Right lobe of liver (tissue), 6 donors: Measurements from ENCODE around the gene FRS2. TPM values are rescaled to one million over a fixed set of nuclear protein-coding genes. Genes with fewer than 3 reads are reported as not detected.

Experiments
- ATAC-seq, 4 donors: fragments of 200-7000 bp; cut with Tn5 transposase; one replicate each; pipeline ENCODE4 v1.9.1; 2020; ENCODE audit warnings: mild to moderate bottlenecking in 4 of 4, moderate library complexity in 4 of 4
- DNase-seq, 3 donors: peaks; one replicate each; pipeline ENCODE4 v3.0.0-alpha.2; 2020
- H3K27ac ChIP-seq, 3 donors: fragments of 200-600 bp; one replicate each; pipeline ENCODE4 v1.8.0; 2022
- H3K27me3 ChIP-seq, 2 donors: fragments of 200-600 bp; one replicate each; pipeline ENCODE4 v1.8.0; 2022
- H3K36me3 ChIP-seq, 4 donors: fragments of 200-600 bp; sonication (generic) in 1 of 4; one replicate each; pipeline versions ENCODE4 v1.5.1 to v1.8.0; 2017 to 2022; ENCODE audit warnings: control low read depth in 1 of 4
- H3K4me1 ChIP-seq, 4 donors: fragments of 200-600 bp; sonication (generic) in 1 of 4; one replicate each; pipeline versions ENCODE4 v1.5.1 to v1.8.0; 2017 to 2022; ENCODE audit warnings: control low read depth in 1 of 4
- H3K4me3 ChIP-seq, 3 donors: fragments of 200-600 bp; one replicate each; pipeline ENCODE4 v1.8.0; 2022
- H3K9me3 ChIP-seq, 4 donors: fragments of 200-600 bp; sonication (generic) in 1 of 4; one replicate each; pipeline versions ENCODE4 v1.5.1 to v1.8.0; 2017 to 2022; ENCODE audit warnings: control low read depth in 1 of 4
- CTCF ChIP-seq, 4 donors: fragments of 200-600 bp in 3 of 4; fragments of 450-650 bp in 1 of 4; IDR thresholded peaks; one replicate each; pipeline versions ENCODE4 v1.5.1 to v1.8.0; 2016 to 2022; ENCODE audit warnings: antibody characterized with exemption in 4 of 4, mild to moderate bottlenecking in 2 of 4
- POLR2A ChIP-seq: fragments of 450-650 bp; IDR thresholded peaks from one replicate; pipeline ENCODE4 v1.6.1; 2017; ENCODE audit warnings: antibody characterized with exemption, mild to moderate bottlenecking
- WGBS: methylation state at CpG from one replicate; pipeline ENCODE4 v1.1.6; 2018; ENCODE audit warnings: low coverage, low lambda C conversion rate; ENCODE audit not compliant: insufficient coverage; ENCODE audit errors: missing lambda C conversion rate; 5-methylcytosine and 5-hydroxymethylcytosine counted together
- intact Hi-C, 2 donors: fragments of 100-400 bp; cut with DNase I; formaldehyde crosslinking; loops; one replicate each; pipeline versions ENCODE4 v1.11.2 to v1.14.1; 2022
- total RNA-seq, 6 experiments: library from RNA; depleted of rRNA in 2 of 6; stranded (reverse); fragments of >200 nt in 2 of 6; fragmentation: NEBNext Ultra II Directional in 3 of 6; extraction: Animal tissue kit (Norgen Biotek cat#: 25700) in 3 of 6; gene quantifications; one replicate each; pipeline versions ENCODE4 v1.1.0 to v1.2.4, GENCODE V29; 2016 to 2023
- donor health status: DM: no; HTN: yes; CAD: no.
- donor health status: DM: no; HTN: no; CAD: no.
- donor health status: DM: no; HTN: no; CAD: no.
- donor health status: DM: no; HTN: yes; CAD: no.
- donor health status: DM: no; HTN: yes; CAD: no.

Gene FRS2
- total RNA-seq, 6 experiments from 2014 or later: 13.8 to 27.8 (median 15.8) TPM

GRCh38 chr12:69509904-69510827 is 40.0 kb downstream of the FRS2 start:
- H3K36me3 ChIP-seq: no peaks in the 10 kb centered on the region
- WGBS: 41% methylated on average over 5 of the region's 5 CpGs
- no peak overlapping the region for H3K4me3 ChIP-seq
- ATAC-seq (peak; percentile 52 to 82 (median 67)), DNase-seq (no peak)
- no peaks in the 10 kb centered on the region for H3K27me3 ChIP-seq
- intact Hi-C loops: no loop called here
- peaks cover 0 to 18% (median 2%) of the 10 kb centered on the region in 4 donors for H3K4me1 ChIP-seq
- TF ChIP-seq POLR2A: no peak
- no peak for TF ChIP-seq CTCF (IDR thresholded peaks at IDR 0.05)
- H3K9me3 ChIP-seq: no peaks in the 10 kb centered on the region
- no peak overlapping the region for H3K27ac ChIP-seq

- TF ChIP-seq POLR2A (no peak), CTCF (IDR thresholded peaks at IDR 0.05) (no peak)
- 92% methylated on average over 1 of the region's 1 CpG for WGBS
- Histone ChIP-seq H3K27ac (no peak overlapping the region), H3K36me3 (no peaks in the 10 kb centered on the region), H3K4me3 (no peak overlapping the region), H3K4me1 (peaks cover 0 to 11% (median 2%) of the 10 kb centered on the region in 4 donors), H3K27me3 (no peaks in the 10 kb centered on the region), H3K9me3 (no peaks in the 10 kb centered on the region)
- intact Hi-C loops: no loop called here
- ATAC-seq: no peak
- no peak for DNase-seq
These were observed 40.8 kb downstream of the FRS2 start for GRCh38 chr12:69511016-69511415.

GRCh38 chr12:69511469-69512267 is 41.5 kb downstream of the FRS2 start:
- Histone ChIP-seq H3K27me3 (no peaks in the 10 kb centered on the region), H3K4me1 (peaks cover 0 to 11% (median 2%) of the 10 kb centered on the region in 4 donors), H3K27ac (no peak overlapping the region), H3K9me3 (no peaks in the 10 kb centered on the region), H3K4me3 (no peak overlapping the region), H3K36me3 (no peaks in the 10 kb centered on the region)
- intact Hi-C loops: no loop called here
- TF ChIP-seq CTCF (IDR thresholded peaks at IDR 0.05) (no peak), POLR2A (no peak)
- 81% methylated on average over 6 of the region's 6 CpGs for WGBS
- ATAC-seq: no peak
- no peak for DNase-seq

GRCh38 chr12:69512820-69513219 is 42.6 kb downstream of the FRS2 start:
- H3K4me3 ChIP-seq: no peak overlapping the region
- H3K27ac ChIP-seq: no peak overlapping the region
- no peaks in the 10 kb centered on the region for H3K36me3 ChIP-seq
- DNase-seq (no peak), ATAC-seq (no peak)
- H3K4me1 ChIP-seq: peaks cover 0 to 11% (median 2%) of the 10 kb centered on the region in 4 donors
- TF ChIP-seq CTCF (IDR thresholded peaks at IDR 0.05) (no peak), POLR2A (no peak)
- 78% methylated on average over 2 of the region's 2 CpGs for WGBS
- intact Hi-C loops: no loop called here
- no peaks in the 10 kb centered on the region for H3K9me3 ChIP-seq
- no peaks in the 10 kb centered on the region for H3K27me3 ChIP-seq
